ENCODE data around the gene PPP1CC.

Gene PPP1CC

DNA sequence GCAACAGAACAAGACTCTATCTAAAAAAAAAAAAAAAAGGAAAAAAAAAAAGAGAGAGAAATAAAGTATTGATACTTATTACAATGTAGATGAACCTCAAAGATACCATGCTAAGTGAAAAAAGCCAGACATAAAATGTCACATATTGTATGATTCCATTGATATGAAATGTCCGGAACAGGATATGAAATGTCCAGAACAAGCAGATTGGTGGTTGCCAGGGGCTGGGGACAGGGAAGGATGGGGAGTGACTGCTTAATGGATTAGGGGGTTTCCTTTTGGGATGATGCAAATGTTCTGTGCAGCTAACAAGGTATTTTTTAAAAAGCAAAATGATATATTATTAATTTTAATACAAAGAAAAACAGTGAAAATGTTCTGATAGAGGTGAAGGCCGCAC is 58.8 kb downstream of the PPP1CC start:
- no peak for DNase-seq

GRCh38 chr12:110680032-110680431 is 62.7 kb downstream of the PPP1CC start:
- no peak for DNase-seq

DNA sequence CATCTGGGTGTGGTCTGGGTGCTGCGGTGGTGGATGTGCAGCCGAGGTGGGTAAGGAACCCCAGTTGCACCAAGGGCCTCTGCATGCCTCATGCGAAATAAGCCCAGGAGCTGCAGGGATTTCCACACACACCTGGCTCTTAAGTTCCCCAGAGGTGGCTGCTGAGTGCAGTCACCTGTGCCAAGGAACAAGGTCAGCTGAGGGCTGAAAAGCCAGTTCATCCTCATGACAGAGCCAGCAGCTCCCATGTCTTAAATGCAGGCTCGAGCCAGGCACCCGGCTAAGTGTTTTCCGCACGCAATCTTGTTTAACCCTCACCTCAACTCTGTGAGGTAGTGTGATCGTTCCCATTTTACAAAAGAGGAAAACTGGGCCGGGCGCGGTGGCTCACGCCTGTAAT is 63.5 kb downstream of the PPP1CC start:
- DNase-seq: no peak

DNA sequence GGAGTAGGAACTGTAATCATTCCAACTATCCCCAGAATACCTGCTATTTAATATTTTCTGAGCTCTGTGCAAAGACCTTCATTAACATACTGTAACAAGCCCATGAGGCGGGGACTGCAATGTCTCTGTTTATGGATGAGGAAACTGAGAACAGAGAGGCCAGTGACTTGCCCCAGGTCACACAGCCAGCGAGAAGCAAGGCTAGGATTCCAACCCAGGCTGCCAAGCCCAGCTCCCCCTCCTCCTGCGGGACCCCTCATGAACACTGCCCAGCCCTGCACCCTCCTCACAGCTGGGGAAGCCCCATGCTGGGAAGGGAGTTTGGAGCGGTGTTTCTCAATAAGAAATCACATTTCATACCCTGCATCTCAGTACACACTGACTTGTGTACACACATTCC is 64.7 kb downstream of the PPP1CC start:
- DNase-seq: no peak

GRCh38 chr12:110677206-110677911 is 65.3 kb downstream of the PPP1CC start:
- DNase-seq: no peak

- no peak for DNase-seq
Observed at GRCh38 chr12:110676171-110676570, 66.5 kb downstream of the PPP1CC start.

DNA sequence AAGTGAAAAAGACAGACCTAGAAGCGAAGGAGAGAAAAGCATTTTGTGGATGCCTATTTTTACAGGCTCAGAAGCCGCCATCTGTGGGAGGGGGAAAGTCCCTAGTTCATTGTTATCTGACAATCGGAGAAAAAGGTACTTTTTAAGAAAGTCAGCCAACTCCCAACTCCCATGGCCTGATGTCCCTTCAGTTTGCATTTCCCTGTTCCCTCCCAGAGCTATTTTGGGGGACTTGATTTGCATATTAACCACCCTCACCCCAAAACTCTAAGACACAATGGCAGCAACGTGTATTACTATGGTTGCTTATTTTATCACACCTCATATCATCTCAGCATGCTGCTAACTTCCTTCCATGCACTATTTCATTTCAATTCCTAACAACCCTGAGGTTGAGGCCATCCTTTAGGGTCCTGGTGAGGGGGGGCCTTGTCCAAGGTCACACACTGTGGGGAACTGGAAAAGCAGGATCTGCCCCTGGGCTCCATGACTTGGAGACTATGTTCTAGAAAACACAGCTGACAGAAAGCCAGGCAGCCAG is 72.5 kb downstream of the PPP1CC start:
- no peak for DNase-seq
